ENCODE measurements around the gene RFX1. TPM values are rescaled to one million over a fixed set of nuclear protein-coding genes. Genes with fewer than 3 reads are reported as not detected.

RFX1 gene
- total RNA-seq, 2 donors from 2014 or later, result 11.4 to 11.9 TPM

GRCh38 chr19:13937479-13938300 lies 68.4 kb downstream of the RFX1 start:
- ATAC-seq (replicated peaks in 1 of 2), result no peak
- DNase-seq, result no peak
- no peaks in the 10 kb centered on the region for H3K9me3 Mint-ChIP-seq
- H3K36me3 Mint-ChIP-seq (ENCODE audit: insufficient read depth in 2 of 2), result no peaks in the 10 kb centered on the region
- H3K4me1 Mint-ChIP-seq (ENCODE audit: low read depth), result peaks cover 7% of the 10 kb centered on the region
- no peak overlapping the region for H3K4me3 Mint-ChIP-seq
- H3K27ac Mint-ChIP-seq, result no peak overlapping the region
- peaks cover 7% of the 10 kb centered on the region for H3K27me3 Mint-ChIP-seq (ENCODE audit: low read depth)

GRCh38 chr19:13935765-13936510 lies 70.2 kb downstream of the RFX1 start:
- H3K27me3 Mint-ChIP-seq (ENCODE audit: low read depth), result peaks cover 7% of the 10 kb centered on the region
- no peak overlapping the region for H3K27ac Mint-ChIP-seq
- no peaks in the 10 kb centered on the region for H3K36me3 Mint-ChIP-seq (ENCODE audit: insufficient read depth in 2 of 2)
- no peak overlapping the region for H3K4me3 Mint-ChIP-seq
- ATAC-seq (replicated peaks in 1 of 2) (no peak), DNase-seq (no peak)
- no peaks in the 10 kb centered on the region for H3K9me3 Mint-ChIP-seq
- H3K4me1 Mint-ChIP-seq (ENCODE audit: low read depth), result peaks cover 7% of the 10 kb centered on the region

GRCh38 chr19:13934785-13935109 lies 71.4 kb downstream of the RFX1 start:
- Mint-ChIP-seq H3K4me1 (ENCODE audit: low read depth) (peaks cover 7% of the 10 kb centered on the region), H3K27me3 (ENCODE audit: low read depth) (peaks cover 7% of the 10 kb centered on the region), H3K9me3 (no peaks in the 10 kb centered on the region), H3K4me3 (no peak overlapping the region), H3K27ac (no peak overlapping the region), H3K36me3 (ENCODE audit: insufficient read depth in 2 of 2) (no peaks in the 10 kb centered on the region)
- ATAC-seq (replicated peaks in 1 of 2) (no peak), DNase-seq (no peak)

- Mint-ChIP-seq H3K4me1 (ENCODE audit: low read depth) (peaks cover 7% of the 10 kb centered on the region), H3K36me3 (ENCODE audit: insufficient read depth in 2 of 2) (peaks cover 0 to 2% of the 10 kb centered on the region in 2 donors), H3K27me3 (ENCODE audit: low read depth) (peaks cover 7% of the 10 kb centered on the region), H3K9me3 (no peaks in the 10 kb centered on the region), H3K4me3 (no peak overlapping the region), H3K27ac (no peak overlapping the region)
- ATAC-seq (replicated peaks in 1 of 2) (no peak), DNase-seq (no peak)
These were observed 73.2 kb downstream of the RFX1 start for GRCh38 chr19:13932911-13933393.

- H3K4me3 Mint-ChIP-seq, result no peak overlapping the region
- DNase-seq, result no peak
- no peak for ATAC-seq (replicated peaks in 1 of 2)
- H3K4me1 Mint-ChIP-seq (ENCODE audit: low read depth), result peaks cover 7% of the 10 kb centered on the region
- peaks cover 0 to 2% of the 10 kb centered on the region in 2 donors for H3K36me3 Mint-ChIP-seq (ENCODE audit: insufficient read depth in 2 of 2)
- no peaks in the 10 kb centered on the region for H3K9me3 Mint-ChIP-seq
- peaks cover 1% of the 10 kb centered on the region for H3K27me3 Mint-ChIP-seq (ENCODE audit: low read depth)
- no peak overlapping the region for H3K27ac Mint-ChIP-seq
These were observed 73.9 kb downstream of the RFX1 start for GRCh38 chr19:13932149-13932637.

- DNase-seq (no peak), ATAC-seq (replicated peaks in 1 of 2) (no peak)
- Mint-ChIP-seq H3K27me3 (ENCODE audit: low read depth) (no peaks in the 10 kb centered on the region), H3K4me1 (ENCODE audit: low read depth) (peaks cover 7% of the 10 kb centered on the region), H3K27ac (no peak overlapping the region), H3K9me3 (no peaks in the 10 kb centered on the region), H3K4me3 (no peak overlapping the region), H3K36me3 (ENCODE audit: insufficient read depth in 2 of 2) (peaks cover 0 to 2% of the 10 kb centered on the region in 2 donors)
These were observed 74.5 kb downstream of the RFX1 start for GRCh38 chr19:13931391-13932148.

- no peak overlapping the region for H3K27ac Mint-ChIP-seq
- H3K4me3 Mint-ChIP-seq, result no peak overlapping the region
- H3K36me3 Mint-ChIP-seq (ENCODE audit: insufficient read depth in 2 of 2), result peaks cover 2% of the 10 kb centered on the region in 2 donors
- DNase-seq (no peak), ATAC-seq (replicated peaks in 1 of 2) (no peak)
- H3K9me3 Mint-ChIP-seq, result no peaks in the 10 kb centered on the region
- no peaks in the 10 kb centered on the region for H3K27me3 Mint-ChIP-seq (ENCODE audit: low read depth)
- H3K4me1 Mint-ChIP-seq (ENCODE audit: low read depth), result peaks cover 7% of the 10 kb centered on the region
These were observed 75.7 kb downstream of the RFX1 start for GRCh38 chr19:13930402-13930801.

GRCh38 chr19:13929956-13930355 lies 76.2 kb downstream of the RFX1 start:
- H3K27ac Mint-ChIP-seq, result no peak overlapping the region
- ATAC-seq (replicated peaks in 1 of 2) (no peak), DNase-seq (no peak)
- no peaks in the 10 kb centered on the region for H3K9me3 Mint-ChIP-seq
- no peaks in the 10 kb centered on the region for H3K27me3 Mint-ChIP-seq (ENCODE audit: low read depth)
- H3K36me3 Mint-ChIP-seq (ENCODE audit: insufficient read depth in 2 of 2), result peaks cover 2 to 3% of the 10 kb centered on the region in 2 donors
- H3K4me3 Mint-ChIP-seq, result no peak overlapping the region
- peaks cover 7% of the 10 kb centered on the region for H3K4me1 Mint-ChIP-seq (ENCODE audit: low read depth)

- Mint-ChIP-seq H3K27ac (no peak overlapping the region), H3K4me3 (no peak overlapping the region), H3K9me3 (no peaks in the 10 kb centered on the region), H3K36me3 (ENCODE audit: insufficient read depth in 2 of 2) (peaks cover 2 to 5% of the 10 kb centered on the region in 2 donors), H3K4me1 (ENCODE audit: low read depth) (peaks cover 1% of the 10 kb centered on the region), H3K27me3 (ENCODE audit: low read depth) (no peaks in the 10 kb centered on the region)
- ATAC-seq (replicated peaks in 1 of 2), result no peak
- no peak for DNase-seq
These were observed 76.8 kb downstream of the RFX1 start for GRCh38 chr19:13929340-13929739.

- DNase-seq (no peak), ATAC-seq (replicated peaks in 1 of 2) (no peak)
- peaks cover 9 to 19% of the 10 kb centered on the region in 2 donors for H3K36me3 Mint-ChIP-seq (ENCODE audit: insufficient read depth in 2 of 2)
- H3K4me3 Mint-ChIP-seq, result no peak overlapping the region
- H3K9me3 Mint-ChIP-seq, result no peaks in the 10 kb centered on the region
- no peaks in the 10 kb centered on the region for H3K27me3 Mint-ChIP-seq (ENCODE audit: low read depth)
- H3K27ac Mint-ChIP-seq, result no peak overlapping the region
- no peaks in the 10 kb centered on the region for H3K4me1 Mint-ChIP-seq (ENCODE audit: low read depth)
These were observed 79.4 kb downstream of the RFX1 start for GRCh38 chr19:13926715-13927114.

GRCh38 chr19:13926010-13926409 lies 80.1 kb downstream of the RFX1 start:
- ATAC-seq (replicated peaks in 1 of 2) (no peak), DNase-seq (no peak)
- Mint-ChIP-seq H3K4me1 (ENCODE audit: low read depth) (peaks cover 3% of the 10 kb centered on the region), H3K9me3 (peaks cover 0 to 2% of the 10 kb centered on the region in 2 donors), H3K4me3 (no peak overlapping the region), H3K27me3 (ENCODE audit: low read depth) (no peaks in the 10 kb centered on the region), H3K27ac (no peak overlapping the region), H3K36me3 (ENCODE audit: insufficient read depth in 2 of 2) (peaks cover 11 to 24% of the 10 kb centered on the region in 2 donors)

- no peak for ATAC-seq (replicated peaks in 1 of 2)
- peaks cover 0 to 3% of the 10 kb centered on the region in 2 donors for H3K9me3 Mint-ChIP-seq
- H3K4me3 Mint-ChIP-seq, result no peak overlapping the region
- no peak overlapping the region for H3K27ac Mint-ChIP-seq
- no peaks in the 10 kb centered on the region for H3K27me3 Mint-ChIP-seq (ENCODE audit: low read depth)
- peaks cover 12 to 31% of the 10 kb centered on the region in 2 donors for H3K36me3 Mint-ChIP-seq (ENCODE audit: insufficient read depth in 2 of 2)
- peaks cover 4% of the 10 kb centered on the region for H3K4me1 Mint-ChIP-seq (ENCODE audit: low read depth)
- DNase-seq, result no peak
These were observed 82.7 kb downstream of the RFX1 start for GRCh38 chr19:13923194-13923987.

All from activated T-cell treated with anti-CD3 and anti-CD28 coated beads, Interleukin-2, amount 50 U/mL, for 72 hours (primary cell).